GM12878 (cell line): Measurements from ENCODE around the gene REPIN1. TPM values are rescaled to one million over a fixed set of nuclear protein-coding genes. Genes with fewer than 3 reads are reported as not detected.

Experiments
- ATAC-seq: fragments of 200-7000 bp; cut with Tn5 transposase; 3 replicates; pipeline ENCODE4 v1.9.1; 2020; ENCODE audit warnings: mild to moderate bottlenecking, moderate library complexity
- BruUV-seq: library from RNA; stranded (reverse); fragments of 400-500 nt; replicated peaks from 2 replicates; lab custom pipeline; 2021; lab: Mats Ljungman, UMichigan
- CTCF ChIA-PET: fragments of 300-600 bp; sonication (Branson Sonifier 250); formaldehyde crosslinking; extraction: SDS; loops from one replicate; lab custom pipeline; 2021; ENCODE audit warnings: inconsistent platforms; lab: Yijun Ruan, JAX
- POLR2A ChIA-PET: fragments of 350-600 bp; formaldehyde crosslinking; extraction: SDS; loops from one replicate; lab custom pipeline; 2021; ENCODE audit warnings: inconsistent platforms; lab: Charles Lee
- RAD21 ChIA-PET: fragments of 300-600 bp; sonication (Branson Sonifier 250); formaldehyde crosslinking; loops from one replicate; lab custom pipeline; 2023; ENCODE audit warnings: antibody characterized with exemption; ENCODE audit not compliant: unreplicated experiment; lab: Charles Lee
- SMC1A ChIA-PET: fragments of 300-600 bp; sonication (Branson Sonifier 250); formaldehyde crosslinking; loops from one replicate; lab custom pipeline; 2023; ENCODE audit not compliant: unreplicated experiment, uncharacterized antibody; lab: Charles Lee
- DNase-seq: peaks from one replicate; pipeline ENCODE4 v3.0.0-alpha.2; 2011; ENCODE audit warnings: low read depth, low spot score
- FAIRE-seq: peaks from 3 replicates; lab custom pipeline; 2011; peaks lifted over from hg19 to GRCh38; lab: Jason Lieb, UNC
- H2AFZ ChIP-seq: 2 replicates; pipeline ENCODE4 v1.6.0; 2011; ENCODE audit warnings: low read depth, low read length, control low read depth; ENCODE audit not compliant: control insufficient read depth
- H3K27ac ChIP-seq: 2 replicates; pipeline ENCODE4 v1.5.1; 2011; ENCODE audit warnings: control low read depth; ENCODE audit not compliant: control insufficient read depth, insufficient read depth
- H3K27me3 ChIP-seq, 2 experiments: replicated peaks in 1 of 2; 2 replicates each; pipeline versions ENCODE4 v1.6.0 to v1.6.1; 2011; ENCODE audit warnings: low read length in 1 of 2; ENCODE audit not compliant: control insufficient read depth in 2 of 2, insufficient read depth in 2 of 2
- H3K36me3 ChIP-seq, 2 experiments: 2 replicates each; pipeline ENCODE4 v1.5.1; 2011; ENCODE audit warnings: low read length in 1 of 2; ENCODE audit not compliant: control insufficient read depth in 2 of 2, insufficient read depth in 2 of 2
- H3K4me1 ChIP-seq: 2 replicates; pipeline ENCODE4 v1.6.1; 2011; ENCODE audit warnings: mild to moderate bottlenecking, low read length, moderate library complexity, mixed read lengths; ENCODE audit not compliant: control insufficient read depth, insufficient read depth
- H3K4me2 ChIP-seq: 2 replicates; pipeline ENCODE4 v1.6.0; 2011; ENCODE audit warnings: control low read depth; ENCODE audit not compliant: control insufficient read depth, insufficient read depth
- H3K4me3 ChIP-seq: fragments of 200-600 bp; sonication (generic); 2 replicates; pipeline ENCODE4 v1.5.1; 2016
- H3K79me2 ChIP-seq: 2 replicates; pipeline ENCODE4 v1.6.0; 2011; ENCODE audit warnings: low read length; ENCODE audit not compliant: control insufficient read depth, insufficient read depth
- H3K9ac ChIP-seq: 2 replicates; pipeline ENCODE4 v1.8.0; 2011; ENCODE audit warnings: low read length, control low read depth, mixed read lengths; ENCODE audit not compliant: control insufficient read depth, insufficient read depth
- H3K9me3 ChIP-seq: replicated peaks from 3 replicates; pipeline ENCODE4 v1.5.1; 2011; ENCODE audit warnings: mild to moderate bottlenecking, low read length; ENCODE audit not compliant: control insufficient read depth, insufficient read depth
- H4K20me1 ChIP-seq: 2 replicates; pipeline ENCODE4 v1.6.0; 2011; ENCODE audit not compliant: control insufficient read depth, insufficient read depth
- HDAC6 ChIP-seq: fragments of 200-600 bp; sonication (generic); IDR thresholded peaks from one replicate; pipeline ENCODE4 v1.8.0; 2017; ENCODE audit warnings: antibody characterized with exemption; ENCODE audit not compliant: unreplicated experiment
- YY1 ChIP-seq: IDR thresholded peaks from 2 replicates; pipeline ENCODE4 v1.6.1; 2011; ENCODE audit warnings: low read depth, mild to moderate bottlenecking, low read length
- ZNF274 ChIP-seq: IDR thresholded peaks from one replicate; pipeline ENCODE4 v1.8.0; 2011; ENCODE audit not compliant: insufficient read length, insufficient read depth
- WGBS: methylation state at CpG from one replicate; pipeline ENCODE4 v1.1.6; 2016; ENCODE audit warnings: low lambda C conversion rate; ENCODE audit not compliant: insufficient replicate concordance, insufficient coverage; ENCODE audit errors: missing lambda C conversion rate; 5-methylcytosine and 5-hydroxymethylcytosine counted together
- in situ Hi-C: fragments of 300-500 bp; cut with MboI; formaldehyde crosslinking; loops from 9 replicates; pipeline ENCODE4 v1.14.3; 2018; ENCODE audit warnings: mixed read lengths
- intact Hi-C: fragments of 100-400 bp; cut with micrococcal nuclease; formaldehyde crosslinking; loops from one replicate; pipeline ENCODE4 v1.14.2; 2022; ENCODE audit not compliant: unreplicated experiment
- polyA plus RNA-seq, 11 experiments: library from polyadenylated mRNA; depleted of rRNA in 4 of 11; unstranded in 6 of 11; stranded (reverse) in 5 of 11; fragments of >200 nt; fragmentation: Nextera tagmentation in 4 of 11; fragmentation: Illumina TruSeq in 1 of 11; extraction: Ambion mirVana in 4 of 11; extraction: Trizol in 1 of 11; gene quantifications; 1 replicate in 1 of 11; 2 replicates in 10 of 11; pipeline versions ENCODE4 v1.2.1 to v1.2.3, GENCODE V29; 2011 to 2016; ENCODE audit warnings: inconsistent platforms in 2 of 11, missing spikeins in 2 of 11, low read depth in 1 of 11
- total RNA-seq, 4 experiments: library from RNA; depleted of rRNA in 3 of 4; stranded (reverse); fragments of >200 nt in 3 of 4; fragmentation: Illumina TruSeq in 1 of 4; extraction: Trizol in 1 of 4; gene quantifications; 2 replicates each; pipeline versions ENCODE4 v1.2.1 to v1.2.3, GENCODE V29; 2013 to 2021
- TF ChIP-seq, protein P1 (sequence below): fragments of 450-650 bp; IDR thresholded peaks from 2 replicates; pipeline ENCODE4 v1.6.1; 2017; ENCODE audit warnings: mild to moderate bottlenecking
- TF ChIP-seq, protein P2 (sequence below): IDR thresholded peaks from 2 replicates; pipeline ENCODE4 v1.6.1; 2012; ENCODE audit warnings: low read depth, low read length, improper control_type of control experiment
- TF ChIP-seq, protein P3 (sequence below): fragments of 450-650 bp; IDR thresholded peaks from 2 replicates; pipeline ENCODE4 v1.6.1; 2017; ENCODE audit warnings: mild to moderate bottlenecking, moderate library complexity
- TF ChIP-seq, protein P4 (sequence below): IDR thresholded peaks from 2 replicates; pipeline ENCODE4 v1.6.1; 2011; ENCODE audit warnings: borderline replicate concordance, low read depth, mild to moderate bottlenecking, moderate library complexity, low read length; ENCODE audit not compliant: insufficient read depth, poor library complexity, severe bottlenecking
- TF ChIP-seq, protein P5 (sequence below): IDR thresholded peaks from 2 replicates; pipeline ENCODE4 v1.6.1; 2012; ENCODE audit warnings: low read depth, low read length, improper control_type of control experiment
- TF ChIP-seq, protein P6 (sequence below): fragments of 450-650 bp; IDR thresholded peaks from 2 replicates; pipeline ENCODE4 v1.6.1; 2018; ENCODE audit warnings: borderline replicate concordance, mild to moderate bottlenecking; ENCODE audit not compliant: partially characterized antibody

The REPIN1 gene
- total and polyA plus RNA-seq, 10 of the 15 experiments (the other 5 are each of a cell fraction or from before 2014, with no cell fraction given), result 5.1 to 172 (median 76.9) TPM

DNA sequence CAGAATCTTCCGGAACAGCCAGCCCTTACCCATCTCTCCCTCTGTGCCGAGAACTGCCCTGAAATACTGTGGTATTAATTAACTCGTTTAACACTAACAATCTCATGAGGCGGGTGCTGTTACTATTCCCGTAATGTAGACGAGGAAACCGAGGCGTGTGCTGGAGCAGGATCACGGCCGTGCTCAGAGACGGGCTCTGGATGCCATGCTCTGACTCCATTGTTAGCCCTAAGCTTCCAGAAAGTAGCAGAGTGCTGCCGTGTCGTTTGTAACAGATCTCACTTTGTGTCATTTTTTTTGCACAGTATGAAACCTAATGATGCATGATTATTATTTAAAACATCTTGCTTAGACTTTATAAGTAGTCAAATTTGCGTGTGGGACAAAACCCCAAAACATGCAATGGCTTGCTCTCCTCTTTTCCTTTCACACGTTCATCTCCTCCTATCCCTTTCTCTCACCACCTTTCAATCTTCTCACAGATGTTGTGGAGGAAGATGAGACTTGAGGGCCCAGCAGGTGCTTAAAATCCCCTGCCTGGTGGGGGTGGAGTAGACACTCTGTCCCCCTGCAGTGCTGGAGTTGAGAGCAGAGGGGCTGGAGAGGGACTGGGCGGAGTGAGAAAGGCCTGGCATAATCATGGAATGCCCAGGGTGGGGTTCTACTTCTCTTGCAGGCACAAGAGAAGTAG, 44.8 kb upstream of the REPIN1 start:
- Histone ChIP-seq H3K9me3 (no peaks in the 10 kb centered on the region), H3K27me3 (no peaks in the 10 kb centered on the region), H2AFZ (peak overlapping the region; percentile 92), H3K4me1 (peaks cover 13% of the 10 kb centered on the region; the same call in 1 of the 2 replicates), H3K4me2 (peak overlapping the region; percentile 100), H4K20me1 (no peaks in the 10 kb centered on the region), H3K9ac (peak overlapping the region; percentile 99), H3K4me3 (peak overlapping the region; percentile 78), H3K27ac (peak overlapping the region; percentile 99), H3K79me2 (peaks cover 36% of the 10 kb centered on the region), H3K36me3 (peaks cover 2 to 11% of the 10 kb centered on the region in 2 experiments)
- 3% methylated on average over 16 of the region's 16 CpGs for WGBS
- CTCF ChIA-PET, result interaction anchor here (0.7 to 2.3 kb wide), 4 partner anchors 31 to 94 kb away, joined by 3 to 5 read pairs (median 4); no protein-coding TSS in a partner anchor
- intact Hi-C loops, result loop anchor here (2.0 to 5.0 kb wide), 2 partner anchors 33 to 45 kb away; partner anchors contain the start of gene REPIN1
- RAD21 ChIA-PET, result interaction anchor here (1.3 to 1.7 kb wide), 3 partner anchors 54 to 83 kb away, joined by 4 read pairs; a partner anchor contains a TSS
- DNase-seq (no peak), ATAC-seq (peak; percentile 27), FAIRE-seq (no peak)
- in situ Hi-C loops, result no loop called here
- TSS peak; percentile 58 for BruUV-seq
- SMC1A ChIA-PET, result interaction anchor here (1.0 to 3.4 kb wide), 4 partner anchors 31 to 115 kb away, joined by 3 to 9 read pairs (median 4); no protein-coding TSS in a partner anchor
- POLR2A ChIA-PET, result interaction anchor here (0.5 to 2.5 kb wide), 6 partner anchors 34 to 110 kb away, joined by 3 to 8 read pairs (median 4); no protein-coding TSS in a partner anchor
- TF ChIP-seq, protein P1, sequence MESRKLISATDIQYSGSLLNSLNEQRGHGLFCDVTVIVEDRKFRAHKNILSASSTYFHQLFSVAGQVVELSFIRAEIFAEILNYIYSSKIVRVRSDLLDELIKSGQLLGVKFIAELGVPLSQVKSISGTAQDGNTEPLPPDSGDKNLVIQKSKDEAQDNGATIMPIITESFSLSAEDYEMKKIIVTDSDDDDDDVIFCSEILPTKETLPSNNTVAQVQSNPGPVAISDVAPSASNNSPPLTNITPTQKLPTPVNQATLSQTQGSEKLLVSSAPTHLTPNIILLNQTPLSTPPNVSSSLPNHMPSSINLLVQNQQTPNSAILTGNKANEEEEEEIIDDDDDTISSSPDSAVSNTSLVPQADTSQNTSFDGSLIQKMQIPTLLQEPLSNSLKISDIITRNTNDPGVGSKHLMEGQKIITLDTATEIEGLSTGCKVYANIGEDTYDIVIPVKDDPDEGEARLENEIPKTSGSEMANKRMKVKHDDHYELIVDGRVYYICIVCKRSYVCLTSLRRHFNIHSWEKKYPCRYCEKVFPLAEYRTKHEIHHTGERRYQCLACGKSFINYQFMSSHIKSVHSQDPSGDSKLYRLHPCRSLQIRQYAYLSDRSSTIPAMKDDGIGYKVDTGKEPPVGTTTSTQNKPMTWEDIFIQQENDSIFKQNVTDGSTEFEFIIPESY, result no peak
- TF ChIP-seq, protein P2, sequence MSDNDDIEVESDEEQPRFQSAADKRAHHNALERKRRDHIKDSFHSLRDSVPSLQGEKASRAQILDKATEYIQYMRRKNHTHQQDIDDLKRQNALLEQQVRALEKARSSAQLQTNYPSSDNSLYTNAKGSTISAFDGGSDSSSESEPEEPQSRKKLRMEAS, result no peak
- peak; percentile 72; the same call in 1 of the 2 replicates for TF ChIP-seq YY1
- no peak for TF ChIP-seq ZNF274
- TF ChIP-seq, protein P3, sequence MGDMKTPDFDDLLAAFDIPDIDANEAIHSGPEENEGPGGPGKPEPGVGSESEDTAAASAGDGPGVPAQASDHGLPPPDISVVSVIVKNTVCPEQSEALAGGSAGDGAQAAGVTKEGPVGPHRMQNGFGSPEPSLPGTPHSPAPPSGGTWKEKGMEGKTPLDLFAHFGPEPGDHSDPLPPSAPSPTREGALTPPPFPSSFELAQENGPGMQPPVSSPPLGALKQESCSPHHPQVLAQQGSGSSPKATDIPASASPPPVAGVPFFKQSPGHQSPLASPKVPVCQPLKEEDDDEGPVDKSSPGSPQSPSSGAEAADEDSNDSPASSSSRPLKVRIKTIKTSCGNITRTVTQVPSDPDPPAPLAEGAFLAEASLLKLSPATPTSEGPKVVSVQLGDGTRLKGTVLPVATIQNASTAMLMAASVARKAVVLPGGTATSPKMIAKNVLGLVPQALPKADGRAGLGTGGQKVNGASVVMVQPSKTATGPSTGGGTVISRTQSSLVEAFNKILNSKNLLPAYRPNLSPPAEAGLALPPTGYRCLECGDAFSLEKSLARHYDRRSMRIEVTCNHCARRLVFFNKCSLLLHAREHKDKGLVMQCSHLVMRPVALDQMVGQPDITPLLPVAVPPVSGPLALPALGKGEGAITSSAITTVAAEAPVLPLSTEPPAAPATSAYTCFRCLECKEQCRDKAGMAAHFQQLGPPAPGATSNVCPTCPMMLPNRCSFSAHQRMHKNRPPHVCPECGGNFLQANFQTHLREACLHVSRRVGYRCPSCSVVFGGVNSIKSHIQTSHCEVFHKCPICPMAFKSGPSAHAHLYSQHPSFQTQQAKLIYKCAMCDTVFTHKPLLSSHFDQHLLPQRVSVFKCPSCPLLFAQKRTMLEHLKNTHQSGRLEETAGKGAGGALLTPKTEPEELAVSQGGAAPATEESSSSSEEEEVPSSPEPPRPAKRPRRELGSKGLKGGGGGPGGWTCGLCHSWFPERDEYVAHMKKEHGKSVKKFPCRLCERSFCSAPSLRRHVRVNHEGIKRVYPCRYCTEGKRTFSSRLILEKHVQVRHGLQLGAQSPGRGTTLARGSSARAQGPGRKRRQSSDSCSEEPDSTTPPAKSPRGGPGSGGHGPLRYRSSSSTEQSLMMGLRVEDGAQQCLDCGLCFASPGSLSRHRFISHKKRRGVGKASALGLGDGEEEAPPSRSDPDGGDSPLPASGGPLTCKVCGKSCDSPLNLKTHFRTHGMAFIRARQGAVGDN, result 0 out of 2 replicates have a peak, but pooled peaks have one; percentile 2
- TF ChIP-seq, protein P4, sequence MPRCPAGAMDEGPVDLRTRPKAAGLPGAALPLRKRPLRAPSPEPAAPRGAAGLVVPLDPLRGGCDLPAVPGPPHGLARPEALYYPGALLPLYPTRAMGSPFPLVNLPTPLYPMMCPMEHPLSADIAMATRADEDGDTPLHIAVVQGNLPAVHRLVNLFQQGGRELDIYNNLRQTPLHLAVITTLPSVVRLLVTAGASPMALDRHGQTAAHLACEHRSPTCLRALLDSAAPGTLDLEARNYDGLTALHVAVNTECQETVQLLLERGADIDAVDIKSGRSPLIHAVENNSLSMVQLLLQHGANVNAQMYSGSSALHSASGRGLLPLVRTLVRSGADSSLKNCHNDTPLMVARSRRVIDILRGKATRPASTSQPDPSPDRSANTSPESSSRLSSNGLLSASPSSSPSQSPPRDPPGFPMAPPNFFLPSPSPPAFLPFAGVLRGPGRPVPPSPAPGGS, result peak; percentile 22
- TF ChIP-seq, protein P5, sequence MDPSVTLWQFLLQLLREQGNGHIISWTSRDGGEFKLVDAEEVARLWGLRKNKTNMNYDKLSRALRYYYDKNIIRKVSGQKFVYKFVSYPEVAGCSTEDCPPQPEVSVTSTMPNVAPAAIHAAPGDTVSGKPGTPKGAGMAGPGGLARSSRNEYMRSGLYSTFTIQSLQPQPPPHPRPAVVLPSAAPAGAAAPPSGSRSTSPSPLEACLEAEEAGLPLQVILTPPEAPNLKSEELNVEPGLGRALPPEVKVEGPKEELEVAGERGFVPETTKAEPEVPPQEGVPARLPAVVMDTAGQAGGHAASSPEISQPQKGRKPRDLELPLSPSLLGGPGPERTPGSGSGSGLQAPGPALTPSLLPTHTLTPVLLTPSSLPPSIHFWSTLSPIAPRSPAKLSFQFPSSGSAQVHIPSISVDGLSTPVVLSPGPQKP, result no peak
- TF ChIP-seq, protein P6, sequence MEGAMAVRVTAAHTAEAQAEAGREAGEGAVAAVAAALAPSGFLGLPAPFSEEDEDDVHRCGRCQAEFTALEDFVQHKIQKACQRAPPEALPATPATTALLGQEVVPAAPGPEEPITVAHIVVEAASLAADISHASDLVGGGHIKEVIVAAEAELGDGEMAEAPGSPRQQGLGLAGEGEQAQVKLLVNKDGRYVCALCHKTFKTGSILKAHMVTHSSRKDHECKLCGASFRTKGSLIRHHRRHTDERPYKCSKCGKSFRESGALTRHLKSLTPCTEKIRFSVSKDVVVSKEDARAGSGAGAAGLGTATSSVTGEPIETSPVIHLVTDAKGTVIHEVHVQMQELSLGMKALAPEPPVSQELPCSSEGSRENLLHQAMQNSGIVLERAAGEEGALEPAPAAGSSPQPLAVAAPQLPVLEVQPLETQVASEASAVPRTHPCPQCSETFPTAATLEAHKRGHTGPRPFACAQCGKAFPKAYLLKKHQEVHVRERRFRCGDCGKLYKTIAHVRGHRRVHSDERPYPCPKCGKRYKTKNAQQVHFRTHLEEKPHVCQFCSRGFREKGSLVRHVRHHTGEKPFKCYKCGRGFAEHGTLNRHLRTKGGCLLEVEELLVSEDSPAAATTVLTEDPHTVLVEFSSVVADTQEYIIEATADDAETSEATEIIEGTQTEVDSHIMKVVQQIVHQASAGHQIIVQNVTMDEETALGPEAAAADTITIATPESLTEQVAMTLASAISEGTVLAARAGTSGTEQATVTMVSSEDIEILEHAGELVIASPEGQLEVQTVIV, result no peak
- TF ChIP-seq HDAC6, result no peak
